HG02798 (cell line): ENCODE data around the gene DBNDD2.

ENCODE experiments used
- ATAC-seq: cut with Tn5 transposase; IDR thresholded peaks from one replicate; pipeline ENCODE4 v1.9.1; 2021; ENCODE audit warnings: mild to moderate bottlenecking; ENCODE audit not compliant: unreplicated experiment, poor library complexity

The DBNDD2 gene, protein sequence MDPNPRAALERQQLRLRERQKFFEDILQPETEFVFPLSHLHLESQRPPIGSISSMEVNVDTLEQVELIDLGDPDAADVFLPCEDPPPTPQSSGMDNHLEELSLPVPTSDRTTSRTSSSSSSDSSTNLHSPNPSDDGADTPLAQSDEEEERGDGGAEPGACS

DNA sequence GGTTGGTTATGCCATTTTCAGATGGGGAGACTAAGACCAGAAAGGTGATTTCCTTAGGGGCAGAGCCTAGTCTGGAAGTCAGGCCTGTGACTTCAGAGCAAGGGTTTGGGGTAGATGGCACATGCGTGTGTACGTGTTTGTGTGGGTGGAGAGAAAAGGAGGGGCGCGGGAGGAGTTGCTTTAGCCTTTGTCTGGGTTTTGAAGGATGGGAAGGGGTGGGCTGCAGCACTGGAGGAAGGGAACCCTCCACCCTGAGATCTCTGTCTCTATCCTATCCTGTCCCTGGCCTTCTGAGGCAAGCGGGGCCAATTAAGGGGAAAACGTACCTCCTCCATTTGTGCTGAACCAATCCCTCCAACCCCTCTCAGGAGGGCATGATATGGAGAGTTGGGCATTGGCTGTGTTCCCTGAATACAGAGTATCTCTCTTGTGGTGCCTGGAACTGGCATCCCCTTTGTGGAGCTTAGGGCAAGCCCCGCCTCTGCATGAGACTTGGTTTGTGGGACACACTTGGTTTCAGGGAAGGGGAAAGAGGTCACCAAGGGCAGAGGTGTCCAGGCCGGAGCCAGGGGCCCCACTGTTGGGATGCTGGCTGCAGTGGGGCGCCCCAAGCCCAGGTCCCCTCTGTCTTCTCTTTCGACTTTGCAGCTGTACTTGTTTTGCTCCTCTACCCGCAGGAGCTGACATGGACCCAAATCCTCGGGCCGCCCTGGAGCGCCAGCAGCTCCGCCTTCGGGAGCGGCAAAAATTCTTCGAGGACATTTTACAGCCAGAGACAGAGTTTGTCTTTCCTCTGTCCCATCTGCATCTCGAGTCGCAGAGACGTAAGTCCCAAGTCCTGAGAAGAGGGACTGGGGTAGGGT lies at the start of gene DBNDD2:
Gene DBNDD2, plus strand, starts transcription at position 507 of the 863 bp plus-strand sequence. Its CDS starts 179 bp downstream, at position 686.
- ATAC-seq, result no peak

DNA sequence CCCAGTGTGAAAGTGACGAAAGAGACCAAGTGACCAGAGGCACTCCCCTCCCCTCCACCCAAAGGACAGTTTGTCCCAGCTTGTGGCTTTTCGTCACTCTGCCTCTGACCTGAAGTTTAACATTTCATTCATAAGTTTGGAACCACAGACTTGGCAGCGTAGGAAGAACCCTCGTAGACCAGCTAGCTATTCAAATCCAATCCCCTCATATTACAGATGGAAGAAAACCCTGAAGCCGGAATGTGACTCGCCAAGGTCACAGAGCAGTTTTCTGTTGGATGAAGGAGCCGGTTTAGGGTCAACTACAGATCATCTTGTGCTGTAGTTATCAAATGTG lies 49.1 kb upstream of the DBNDD2 start:
- ATAC-seq, result no peak

DNA sequence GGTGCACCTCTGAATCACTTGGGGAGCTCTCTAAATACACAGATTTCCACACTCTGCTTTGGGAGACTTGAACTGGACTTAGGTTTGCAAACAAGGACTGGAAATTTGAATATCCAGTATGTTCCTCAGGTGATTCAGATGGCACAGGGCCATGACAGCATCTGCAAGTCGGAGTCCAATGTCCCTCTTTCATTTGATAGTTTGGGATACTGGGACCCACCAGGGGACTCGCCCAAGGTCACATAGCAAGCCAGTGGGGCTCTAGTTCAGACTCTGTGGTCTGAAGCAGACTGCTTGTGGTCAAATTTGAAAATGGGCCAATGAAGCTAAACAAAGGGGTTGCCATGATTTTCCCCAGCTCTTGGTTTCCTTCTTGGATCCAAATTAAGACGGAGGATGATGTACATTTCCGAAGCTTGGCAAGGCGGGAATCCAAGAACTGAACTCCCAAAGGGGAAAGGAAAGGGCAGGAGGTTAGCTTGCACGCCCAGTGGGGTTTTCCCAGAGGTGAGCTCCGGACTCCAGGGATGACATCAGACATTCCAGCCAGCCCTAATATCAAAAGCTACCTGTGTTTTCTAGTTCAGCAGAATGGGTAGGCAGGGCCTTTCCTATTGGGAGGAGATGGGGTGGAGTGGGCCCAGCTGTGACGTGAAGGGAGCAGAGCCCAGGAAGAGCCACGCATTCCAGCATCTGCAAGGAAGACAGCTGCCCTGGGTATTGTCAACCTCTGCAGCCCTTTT lies 48.5 kb upstream of the DBNDD2 start:
- no peak for ATAC-seq

DNA sequence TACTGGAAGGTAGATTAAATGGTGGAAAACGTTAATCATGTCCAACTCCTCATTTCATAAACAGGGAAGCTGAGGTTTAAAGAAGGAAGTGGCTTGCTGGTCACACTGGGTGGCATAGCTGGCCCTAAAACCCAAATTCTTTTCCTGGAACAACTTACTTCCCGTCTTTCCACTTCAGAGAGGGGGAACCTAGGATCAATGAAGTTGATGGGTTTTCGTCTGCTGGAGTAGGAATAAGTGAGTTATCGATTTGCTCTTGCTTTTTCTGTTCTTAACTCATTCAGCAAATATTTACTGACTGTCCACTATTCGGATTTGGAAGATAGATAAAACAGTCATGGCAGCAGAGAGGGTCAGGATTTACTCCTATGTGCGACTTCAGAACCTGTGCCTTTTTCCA lies 46.3 kb upstream of the DBNDD2 start:
- no peak for ATAC-seq

DNA sequence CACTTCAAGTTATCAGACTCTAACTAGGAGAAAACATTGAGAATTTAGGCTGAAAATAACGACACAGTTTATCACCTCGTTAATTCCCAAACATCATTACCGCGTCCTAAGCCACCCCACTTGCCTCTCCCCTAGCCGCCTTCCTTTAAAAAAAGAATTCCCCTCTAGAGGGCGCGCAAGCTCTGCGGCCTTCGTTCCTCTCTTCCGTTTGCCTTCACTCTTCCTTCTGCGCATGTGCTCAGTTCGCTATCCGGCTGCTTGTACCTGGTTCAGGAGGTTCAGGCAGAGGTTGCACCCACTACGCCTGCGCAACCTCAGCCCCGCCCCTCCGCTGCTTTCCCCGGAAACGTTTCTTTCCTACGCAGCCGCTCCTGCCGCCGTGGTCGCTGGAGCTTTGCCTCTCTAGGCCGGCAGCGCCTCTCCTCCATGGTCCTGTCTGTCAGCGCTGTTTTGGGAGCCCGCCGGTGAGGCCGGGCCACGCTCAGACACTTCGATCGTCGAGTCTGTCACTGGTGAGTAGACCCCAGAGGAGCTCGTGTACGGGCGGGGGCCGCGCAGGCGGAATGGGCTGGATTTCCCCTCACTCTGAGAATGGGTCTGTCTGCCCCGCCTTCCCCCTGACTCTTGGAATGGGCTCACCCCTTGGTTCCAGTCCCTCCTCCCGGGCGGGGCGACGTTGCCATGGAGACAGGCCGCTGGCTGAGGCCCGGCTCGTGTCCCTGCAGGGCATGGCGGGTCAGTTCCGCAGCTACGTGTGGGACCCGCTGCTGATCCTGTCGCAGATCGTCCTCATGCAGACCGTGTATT lies 45.1 kb upstream of the DBNDD2 start, which contains the start of gene SYS1:
Gene SYS1, plus strand, starts transcription at position 353 of the 807 bp plus-strand sequence. Its CDS starts 376 bp downstream, at position 729.
- peak; percentile 93 for ATAC-seq

DNA sequence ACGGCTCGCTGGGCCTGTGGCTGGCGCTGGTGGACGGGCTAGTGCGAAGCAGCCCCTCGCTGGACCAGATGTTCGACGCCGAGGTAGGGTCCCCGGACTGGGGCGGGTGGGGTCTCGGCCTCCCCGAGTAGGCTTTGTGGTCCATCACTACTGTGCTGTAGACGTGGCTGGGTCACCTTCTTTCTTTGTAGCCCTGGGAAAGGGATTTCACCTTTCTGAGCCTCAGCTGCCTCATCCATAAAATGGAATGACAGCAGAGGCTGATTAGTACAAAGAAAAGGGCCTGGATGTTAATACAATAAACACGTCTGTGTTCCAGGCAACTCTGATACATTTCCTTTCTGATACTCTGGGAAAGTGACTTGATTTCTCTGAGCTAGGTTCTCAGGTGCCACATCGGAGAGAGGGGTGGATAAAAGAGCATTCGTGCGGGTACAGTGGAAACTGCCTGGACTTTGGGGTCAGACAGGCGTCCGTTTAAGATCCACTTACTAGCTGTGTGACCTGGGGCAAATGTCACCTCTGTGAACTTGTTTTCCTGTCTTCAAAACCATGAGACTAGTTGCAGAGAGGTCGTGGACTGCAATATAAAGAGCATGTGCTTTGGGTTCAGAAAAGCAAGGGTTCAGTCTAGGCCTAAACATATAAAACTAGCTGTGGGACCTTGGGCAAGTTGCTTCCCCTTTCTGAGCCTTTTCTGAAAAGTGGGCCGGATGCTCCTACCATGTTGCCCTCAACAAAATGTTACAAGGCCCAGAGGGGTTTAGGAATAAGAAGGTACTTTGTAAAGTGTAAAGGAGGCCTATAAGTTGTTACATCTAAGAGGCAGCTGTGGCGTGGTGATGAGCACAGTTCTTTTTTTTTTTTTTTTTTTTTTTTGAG lies 44.2 kb upstream of the DBNDD2 start:
- ATAC-seq, result no peak

DNA sequence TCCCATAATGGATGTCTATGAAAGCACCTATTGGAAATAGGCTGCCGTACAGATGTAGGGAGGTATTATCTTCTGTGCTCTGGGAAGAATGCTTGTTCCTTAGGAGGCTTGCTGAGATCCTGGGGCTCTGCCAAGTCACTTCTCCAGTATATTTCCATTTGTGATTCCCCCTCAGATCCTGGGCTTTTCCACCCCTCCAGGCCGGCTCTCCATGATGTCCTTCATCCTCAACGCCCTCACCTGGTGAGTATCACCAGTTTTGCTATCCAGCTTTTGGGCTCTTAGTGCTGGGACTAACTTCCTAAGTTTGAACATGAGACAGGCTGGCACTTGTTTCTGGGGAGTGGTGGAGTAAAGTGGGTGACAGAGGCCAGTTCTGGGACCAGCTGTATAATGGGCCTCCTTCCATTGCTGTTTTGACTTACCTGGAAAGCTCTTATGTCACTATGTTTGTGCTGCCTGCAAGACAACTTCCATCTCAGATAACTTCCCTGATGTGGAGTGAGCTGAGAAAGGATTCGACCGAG lies 42.6 kb upstream of the DBNDD2 start:
- ATAC-seq, result no peak

DNA sequence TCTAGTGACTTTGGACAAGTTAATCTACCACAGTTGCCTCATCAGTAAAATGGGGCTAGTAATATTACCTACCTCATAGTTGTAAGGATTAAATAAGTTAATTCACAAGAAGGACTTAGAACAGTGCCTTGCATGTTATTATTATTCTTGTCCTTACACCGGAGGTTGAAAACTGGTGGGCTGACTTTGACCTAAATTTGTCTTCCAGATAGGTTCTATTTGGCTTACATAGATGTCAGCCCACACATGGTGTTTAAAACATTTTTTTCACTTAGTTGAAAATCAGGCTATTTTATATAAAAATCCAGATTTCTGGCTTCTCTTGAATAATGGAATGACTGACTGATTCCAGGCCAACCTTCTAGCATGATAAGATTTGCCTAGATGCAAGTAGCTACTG lies 41.9 kb upstream of the DBNDD2 start:
- no peak for ATAC-seq

DNA sequence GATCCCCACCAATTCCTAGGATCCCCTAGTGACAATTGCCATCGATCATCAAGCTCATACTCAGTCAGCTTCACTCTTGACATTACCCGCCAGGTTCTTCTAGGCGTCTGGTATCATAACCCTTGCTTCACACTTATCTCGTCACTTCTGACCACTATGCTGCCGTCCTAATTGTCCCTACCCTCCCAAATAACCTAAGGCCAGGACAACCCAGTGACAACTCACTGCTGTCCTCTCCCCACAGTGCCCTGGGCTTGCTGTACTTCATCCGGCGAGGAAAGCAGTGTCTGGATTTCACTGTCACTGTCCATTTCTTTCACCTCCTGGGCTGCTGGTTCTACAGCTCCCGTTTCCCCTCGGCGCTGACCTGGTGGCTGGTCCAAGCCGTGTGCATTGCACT lies 41.5 kb upstream of the DBNDD2 start:
- ATAC-seq, result no peak

DNA sequence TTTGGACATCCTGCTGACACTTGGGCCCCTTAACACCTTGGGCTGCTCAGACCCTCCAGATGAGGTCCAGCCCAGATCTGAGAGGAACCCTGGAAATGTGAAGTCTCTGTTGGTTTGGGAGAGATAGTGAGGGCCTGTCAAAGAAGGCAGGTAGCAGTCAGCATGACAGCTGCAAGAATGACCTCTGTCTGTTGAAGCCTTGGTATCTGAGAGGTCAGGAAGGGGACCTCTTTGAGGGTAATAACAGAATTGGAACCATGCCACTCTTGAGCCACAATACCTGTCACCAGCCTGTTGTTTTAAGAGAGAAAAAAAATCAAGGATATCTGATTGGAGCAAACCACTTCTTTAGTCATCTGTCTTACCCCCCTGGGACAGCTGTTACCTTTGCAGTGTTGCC lies 41.0 kb upstream of the DBNDD2 start:
- ATAC-seq, result no peak

DNA sequence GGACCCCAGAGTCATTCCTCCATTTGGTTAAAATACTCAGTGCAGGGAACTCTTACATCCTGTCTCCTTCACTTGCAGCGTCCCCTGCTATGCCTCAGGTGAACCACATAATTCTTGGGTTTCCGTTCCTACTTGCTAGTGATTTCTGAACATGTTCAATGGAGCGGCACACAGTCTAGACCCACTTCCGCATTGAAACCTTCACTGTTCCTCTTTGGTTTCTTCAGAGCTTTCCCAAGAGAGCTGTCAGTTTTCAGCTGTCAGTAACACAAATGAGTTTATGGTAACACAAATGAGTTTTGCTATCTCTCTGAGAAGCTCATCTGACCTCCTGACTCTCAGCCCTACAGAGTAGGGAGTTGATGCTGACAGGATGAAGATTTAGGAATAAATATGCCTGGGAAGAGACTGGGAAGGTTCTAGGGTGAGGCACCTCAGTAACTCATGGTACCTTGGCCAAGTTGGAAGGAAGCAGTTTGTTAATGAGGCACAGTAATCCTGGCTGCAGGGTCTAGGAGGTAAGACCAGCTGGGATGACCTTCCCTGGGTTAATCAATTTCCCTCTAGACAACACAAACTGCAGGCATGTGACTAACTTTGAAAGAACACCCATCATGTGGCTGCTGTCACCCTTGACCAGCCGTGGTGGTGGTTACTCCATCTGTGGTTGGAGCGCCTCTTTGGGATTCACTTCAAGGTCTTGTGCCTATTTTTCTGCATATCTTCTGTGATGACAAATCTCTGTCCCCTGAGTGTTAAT lies 39.7 kb upstream of the DBNDD2 start:
- ATAC-seq, result peak; percentile 88

DNA sequence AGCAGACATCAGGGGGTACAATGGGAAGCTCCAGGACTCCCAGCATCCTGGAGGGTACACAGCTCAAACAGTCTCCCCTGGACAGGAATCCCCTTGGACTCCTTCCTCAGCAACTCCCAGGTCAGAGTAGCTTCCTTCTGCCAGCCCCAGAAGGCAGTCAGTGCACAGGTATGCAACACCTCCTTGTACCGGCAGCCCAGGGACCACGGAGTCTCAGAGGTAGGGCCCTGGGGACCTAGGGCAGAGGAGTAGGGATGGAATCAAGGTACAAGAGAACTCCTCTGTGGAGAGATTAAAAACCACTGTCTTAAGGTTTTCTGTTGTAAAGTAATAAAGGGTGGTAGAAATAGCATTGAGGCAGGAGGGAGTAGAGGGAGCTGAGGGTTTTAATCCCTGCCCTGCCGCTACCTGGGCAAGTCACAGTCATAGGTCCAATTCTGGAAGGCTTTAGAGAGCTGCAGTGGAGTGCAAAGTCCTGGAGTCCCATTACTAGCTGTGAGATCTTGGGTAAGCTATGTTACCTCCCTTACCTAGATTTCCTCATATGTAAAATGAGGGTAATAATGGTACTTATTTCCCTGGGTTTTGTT lies 37.4 kb upstream of the DBNDD2 start:
- ATAC-seq, result no peak

DNA sequence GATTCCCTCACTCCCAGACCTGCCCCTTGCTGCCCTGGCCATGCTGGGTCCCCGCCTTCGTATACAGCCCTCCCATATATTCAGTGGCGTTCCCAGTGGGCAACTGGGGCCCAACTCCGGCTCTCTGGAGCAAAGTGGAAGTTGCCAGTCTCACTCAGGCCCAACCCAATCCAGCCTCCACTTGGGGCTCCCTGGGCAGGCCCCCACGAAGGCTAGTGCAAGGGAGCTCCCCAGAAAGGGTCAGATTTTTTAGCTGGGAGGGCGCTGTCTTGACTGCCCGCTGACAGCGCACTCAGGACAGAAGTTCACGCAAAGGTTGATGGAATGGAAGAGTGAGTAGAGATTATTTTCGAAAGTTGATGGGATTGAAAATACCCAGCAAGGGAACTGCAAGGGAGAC lies 35.8 kb upstream of the DBNDD2 start:
- no peak for ATAC-seq

DNA sequence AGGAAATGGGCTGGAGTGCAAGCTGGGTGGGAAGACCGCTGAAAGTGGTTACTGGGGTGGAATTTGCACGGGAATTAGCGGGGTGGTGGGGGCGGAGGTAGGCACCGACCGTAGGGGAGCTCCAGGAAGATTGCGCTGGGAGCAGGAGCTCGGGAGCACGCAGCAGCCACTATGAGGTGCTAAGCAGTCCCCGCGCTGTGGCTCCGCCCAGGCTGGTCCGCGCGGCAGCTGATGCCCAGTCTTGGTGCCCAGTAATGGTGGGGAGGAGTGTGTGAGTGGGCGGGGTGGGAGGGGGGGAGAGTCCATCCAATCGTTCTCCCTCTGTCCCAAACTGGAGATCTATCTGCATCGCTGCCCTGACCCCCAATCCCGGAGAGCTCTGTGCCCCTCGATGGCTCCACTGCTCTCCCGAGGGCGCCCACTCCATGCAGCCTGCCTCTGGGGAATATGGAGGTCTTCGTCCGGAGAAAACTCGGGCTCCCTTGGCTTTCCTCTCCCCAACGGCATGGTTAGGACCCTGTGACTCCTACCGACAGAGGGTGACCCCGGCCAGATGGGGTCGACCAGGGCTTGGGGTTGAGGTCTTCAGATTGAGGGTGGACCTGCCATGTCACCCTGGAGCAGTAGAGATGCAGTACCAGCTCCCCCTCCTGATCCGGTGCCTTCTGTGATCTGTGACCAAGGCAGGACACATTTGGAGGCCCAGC lies 35.3 kb upstream of the DBNDD2 start:
- ATAC-seq, result no peak

DNA sequence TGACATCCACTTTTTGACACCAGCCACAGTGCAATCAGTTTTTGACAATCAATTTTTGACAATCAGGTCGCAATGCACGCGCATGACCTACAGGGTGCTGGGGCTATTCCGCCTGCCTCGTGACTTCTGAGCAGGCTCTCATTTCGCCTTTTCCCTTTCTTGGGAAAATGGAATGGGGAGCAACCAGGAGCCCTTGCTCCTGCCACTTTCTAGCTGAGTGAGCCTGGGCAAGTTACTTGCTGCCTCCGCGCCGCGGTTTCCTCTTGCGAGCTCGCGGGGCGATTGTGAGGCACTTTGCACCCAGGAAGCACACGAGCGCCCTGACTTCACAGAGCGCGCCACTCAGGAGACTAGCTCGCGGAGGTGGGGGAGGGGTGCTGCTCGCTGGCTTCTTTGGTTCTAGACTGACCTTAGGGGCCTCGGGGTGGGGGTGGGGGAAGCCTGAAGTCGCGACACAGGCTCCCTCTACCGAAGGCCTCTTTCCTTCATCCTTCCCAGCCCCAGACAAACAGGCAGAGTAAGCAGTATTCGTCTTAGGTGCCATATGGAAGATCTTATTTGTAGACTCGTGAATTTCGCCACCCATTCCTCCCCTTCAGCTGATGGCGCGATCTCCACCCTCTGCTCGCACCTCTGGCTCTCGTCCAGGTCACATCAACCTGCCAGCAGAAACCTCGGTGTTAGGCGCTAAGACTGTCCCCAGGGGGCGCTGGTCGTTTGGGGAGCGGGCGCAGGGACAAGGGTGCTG lies 34.6 kb upstream of the DBNDD2 start:
- ATAC-seq, result peak; percentile 82

DNA sequence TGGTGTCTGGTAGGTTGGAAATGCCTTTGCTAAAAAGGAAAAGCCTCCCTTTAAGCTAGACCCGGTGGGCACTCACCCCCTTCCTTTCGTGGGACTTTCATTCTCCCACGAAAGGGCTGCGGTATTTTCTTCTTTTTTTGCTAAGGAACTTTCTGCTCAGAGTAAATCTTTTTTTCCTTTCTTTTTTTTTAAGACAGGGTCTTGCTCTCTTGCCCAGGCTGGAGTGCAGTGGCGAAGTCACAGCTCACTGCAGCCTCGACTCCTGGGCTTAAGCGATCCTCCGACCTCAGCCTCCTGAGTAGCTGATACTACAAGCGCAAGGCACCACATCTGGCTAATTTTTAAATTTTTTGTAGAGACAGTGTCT lies 34.0 kb upstream of the DBNDD2 start:
- ATAC-seq, result no peak

DNA sequence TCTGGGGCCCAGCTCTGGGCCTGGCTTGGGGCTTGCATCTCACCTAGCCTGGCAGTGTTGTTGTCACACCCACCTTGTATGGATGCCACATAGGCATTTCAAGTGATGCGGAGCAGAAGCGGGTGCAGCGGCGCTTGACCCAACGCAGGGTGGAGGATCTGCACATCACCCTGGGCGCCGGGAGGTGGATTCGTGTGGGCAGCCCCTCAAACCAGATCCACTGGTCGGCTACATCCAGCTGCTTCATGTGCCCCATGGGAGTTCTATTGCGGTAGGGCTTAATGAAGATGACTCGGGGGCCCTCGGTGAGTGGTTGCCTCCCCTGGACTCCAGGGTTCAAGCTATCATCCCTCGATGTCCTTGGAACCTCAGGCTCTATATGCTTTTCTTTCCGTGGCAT lies 33.1 kb upstream of the DBNDD2 start:
- no peak for ATAC-seq
